K562 (cell line): ENCODE measurements around the gene THAP8. TPM values are rescaled to one million over a fixed set of nuclear protein-coding genes. Genes with fewer than 3 reads are reported as not detected.

ENCODE experiments used
- ATAC-seq: fragments of 200-7000 bp; cut with Tn5 transposase; 3 replicates; pipeline ENCODE4 v1.9.1; 2020; ENCODE audit warnings: moderate library complexity
- BruUV-seq: library from RNA; stranded (reverse); fragments of 400-500 nt; replicated peaks from 2 replicates; lab custom pipeline; 2021; lab: Mats Ljungman, UMichigan
- CTCF ChIA-PET: fragments of 300-600 bp; formaldehyde crosslinking; extraction: SDS; loops from one replicate; lab custom pipeline; 2021; ENCODE audit warnings: low intra/inter-chr PET ratio; lab: Yijun Ruan, JAX
- POLR2A ChIA-PET: fragments of 300-600, 350-650 bp; sonication (Branson Sonifier 250); formaldehyde crosslinking; extraction: SDS; loops from one replicate; lab custom pipeline; 2021; ENCODE audit warnings: antibody characterized with exemption, inconsistent platforms; lab: Yijun Ruan, JAX
- DNase-seq, 4 experiments: peaks; one replicate each; pipeline versions ENCODE4 v3.0.0 to v3.0.0-alpha.2; 2011 to 2018; ENCODE audit warnings: low spot score in 3 of 4, mixed read lengths in 3 of 4; ENCODE audit errors: extremely low read depth in 1 of 4
- FAIRE-seq: peaks from 2 replicates; lab custom pipeline; 2011; peaks lifted over from hg19 to GRCh38; lab: Jason Lieb, UNC
- H2AFZ ChIP-seq: 2 replicates; pipeline ENCODE4 v1.6.0; 2011; ENCODE audit warnings: low read depth, low read length, control low read depth, inconsistent platforms
- H3K27ac ChIP-seq: fragments of 200-600 bp; 3 replicates; pipeline ENCODE4 v1.8.0; 2011; ENCODE audit warnings: low read depth, mild to moderate bottlenecking, control low read depth, inconsistent platforms, low read length, moderate library complexity, mixed read lengths; ENCODE audit errors: extremely low read depth
- H3K27me3 ChIP-seq, 2 experiments: fragments of 300-600 bp in 1 of 2; 2 replicates in 1 of 2; 3 replicates in 1 of 2; pipeline versions ENCODE4 v1.6.0 to v1.8.0; 2011; ENCODE audit warnings: inconsistent platforms in 2 of 2, low read length in 2 of 2, mild to moderate bottlenecking in 1 of 2, mixed read lengths in 1 of 2, moderate library complexity in 1 of 2; ENCODE audit not compliant: control insufficient read depth in 2 of 2, insufficient read depth in 2 of 2
- H3K36me3 ChIP-seq: fragments of 300-600 bp; 3 replicates; pipeline ENCODE4 v1.8.0; 2011; ENCODE audit warnings: mild to moderate bottlenecking, low read length, inconsistent platforms; ENCODE audit not compliant: control insufficient read depth, insufficient read depth
- H3K4me1 ChIP-seq, 2 experiments: fragments of 200-600 bp in 1 of 2; replicated peaks in 1 of 2; 2 replicates in 1 of 2; 3 replicates in 1 of 2; pipeline versions ENCODE4 v1.5.1 to v1.8.0; 2011; ENCODE audit warnings: inconsistent platforms in 2 of 2, low read length in 2 of 2, mild to moderate bottlenecking in 1 of 2, mixed read lengths in 1 of 2, moderate library complexity in 1 of 2; ENCODE audit not compliant: control insufficient read depth in 2 of 2, insufficient read depth in 2 of 2
- H3K4me2 ChIP-seq: 2 replicates; pipeline ENCODE4 v1.6.1; 2011; ENCODE audit warnings: low read length, control low read depth, inconsistent platforms, mixed read lengths; ENCODE audit not compliant: insufficient read depth
- H3K4me3 ChIP-seq: fragments of 200-600 bp; sonication (generic), shearing (Covaris generic); 2 replicates; pipeline ENCODE4 v1.5.1; 2016; ENCODE audit warnings: control low read depth, inconsistent platforms
- H3K79me2 ChIP-seq: fragments of 200-600 bp; 3 replicates; pipeline ENCODE4 v1.8.0; 2011; ENCODE audit warnings: low read length, inconsistent platforms; ENCODE audit not compliant: control insufficient read depth, insufficient read depth
- H3K9ac ChIP-seq, 2 experiments: 2 replicates each; pipeline versions ENCODE4 v1.6.0 to v1.6.1; 2011; ENCODE audit warnings: low read depth in 2 of 2, low read length in 2 of 2, control low read depth in 1 of 2, inconsistent platforms in 1 of 2, mild to moderate bottlenecking in 1 of 2, mixed read lengths in 1 of 2; ENCODE audit not compliant: insufficient read depth in 1 of 2
- H3K9me1 ChIP-seq: one replicate; pipeline ENCODE4 v1.6.0; 2011; ENCODE audit warnings: inconsistent platforms, mild to moderate bottlenecking, low read length, moderate library complexity; ENCODE audit not compliant: control insufficient read depth, insufficient read depth
- H3K9me3 ChIP-seq: replicated peaks from 2 replicates; pipeline ENCODE4 v1.5.1; 2011; ENCODE audit warnings: low read depth, low read length, inconsistent platforms; ENCODE audit not compliant: control insufficient read depth, insufficient read depth
- H4K20me1 ChIP-seq: replicated peaks from 2 replicates; pipeline ENCODE4 v1.6.1; 2011; ENCODE audit warnings: low read length, inconsistent platforms, mixed read lengths; ENCODE audit not compliant: control insufficient read depth, insufficient read depth
- POLR2G ChIP-seq: fragments of 200-400 bp; formaldehyde crosslinking; IDR thresholded peaks from 2 replicates; pipeline ENCODE4 v1.6.1; 2017; ENCODE audit warnings: low read depth, mild to moderate bottlenecking, antibody characterized with exemption, low read length, moderate library complexity
- RBFOX2 ChIP-seq: fragments of 200-400 bp; formaldehyde crosslinking; IDR thresholded peaks from 2 replicates; pipeline ENCODE4 v1.6.1; 2017; ENCODE audit warnings: low read depth, mild to moderate bottlenecking, low read length, moderate library complexity
- WGBS: fragments of 100-300 bp; shearing (Covaris generic); methylation state at CpG from one replicate; pipeline ENCODE4 v1.1.6; 2016; ENCODE audit warnings: low coverage, mixed read lengths; ENCODE audit not compliant: insufficient coverage; ENCODE audit errors: missing lambda C conversion rate; 5-methylcytosine and 5-hydroxymethylcytosine counted together
- in situ Hi-C: fragments of 300-500 bp; cut with MboI; formaldehyde crosslinking; loops from 4 replicates; pipeline ENCODE4 v1.15.0; 2018; ENCODE audit warnings: inconsistent platforms, mixed read lengths
- intact Hi-C: fragments of 100-400 bp; cut with micrococcal nuclease; formaldehyde crosslinking; loops from 2 replicates; pipeline ENCODE4 v1.14.2; 2022
- polyA plus RNA-seq, 8 experiments: library from polyadenylated mRNA; depleted of rRNA in 4 of 8; stranded (reverse) in 5 of 8; unstranded in 3 of 8; fragments of >200 nt; fragmentation: Nextera tagmentation in 2 of 8; fragmentation: Illumina TruSeq in 1 of 8; extraction: Ambion mirVana in 2 of 8; extraction: Trizol in 1 of 8; gene quantifications; 2 replicates each; pipeline versions ENCODE4 v1.2.1 to v1.2.3, GENCODE V29; 2011 to 2014; ENCODE audit warnings: inconsistent platforms in 1 of 8, missing spikeins in 1 of 8
- total RNA-seq, 7 experiments: library from RNA; depleted of rRNA in 6 of 7; stranded (reverse); fragments of >200 nt in 6 of 7; fragmentation: Illumina TruSeq in 2 of 7; extraction: Trizol in 2 of 7; gene quantifications; 2 replicates each; pipeline versions ENCODE4 v1.2.1 to v1.2.3, GENCODE V29; 2011 to 2021; ENCODE audit warnings: low replicate concordance in 1 of 7
- TF ChIP-seq, protein P1 (sequence below): fragments of 450-650 bp; IDR thresholded peaks from 2 replicates; pipeline ENCODE4 v1.6.1; 2018; ENCODE audit warnings: mild to moderate bottlenecking, low read depth; ENCODE audit not compliant: partially characterized antibody

THAP8 gene
- total and polyA plus RNA-seq, 9 of the 15 experiments (the other 6 are each of a cell fraction or from before 2014, with no cell fraction given): 0.11 to 2.0 (median 0.94) TPM

DNA sequence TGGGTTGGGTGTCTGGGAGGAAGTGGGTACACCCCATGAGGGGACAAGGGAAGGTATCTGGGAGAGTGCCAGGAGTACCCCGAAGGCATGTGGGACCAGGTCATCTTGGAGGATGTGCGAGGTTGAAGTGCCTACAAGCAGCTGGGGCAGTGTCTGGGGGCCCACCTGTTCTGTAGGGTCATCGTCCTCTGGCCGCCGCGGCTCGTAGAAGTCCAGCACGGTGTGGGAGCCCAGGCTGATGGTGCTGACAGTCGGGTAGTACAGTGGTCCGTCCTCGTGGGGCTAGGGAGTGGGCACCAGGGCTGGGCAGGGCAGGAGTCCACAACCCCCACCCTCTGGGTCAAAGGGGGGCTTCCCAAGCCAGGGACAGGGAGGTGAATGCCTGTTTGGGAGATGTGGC, 43.7 kb downstream of the THAP8 start:
- H3K9me1 ChIP-seq: no peaks in the 10 kb centered on the region
- POLR2A ChIA-PET: interaction anchor here (1.0 kb wide), 1 partner anchor 11 kb away, joined by 4 read pairs; no protein-coding TSS in a partner anchor
- in situ Hi-C loops (no loop called here), intact Hi-C loops (no loop called here)
- H3K36me3 ChIP-seq: 0 out of 3 replicates have a peak, but pooled peaks cover 2% of the 10 kb centered on the region
- H3K4me3 ChIP-seq: no peak overlapping the region
- DNase-seq (no peak), ATAC-seq (no peak), FAIRE-seq (no peak)
- BruUV-seq: no TSS peak
- H3K27me3 ChIP-seq: no peaks in the 10 kb centered on the region
- peaks cover 24% of the 10 kb centered on the region for H3K79me2 ChIP-seq
- H3K27ac ChIP-seq: no peak overlapping the region
- TF ChIP-seq, protein P1, sequence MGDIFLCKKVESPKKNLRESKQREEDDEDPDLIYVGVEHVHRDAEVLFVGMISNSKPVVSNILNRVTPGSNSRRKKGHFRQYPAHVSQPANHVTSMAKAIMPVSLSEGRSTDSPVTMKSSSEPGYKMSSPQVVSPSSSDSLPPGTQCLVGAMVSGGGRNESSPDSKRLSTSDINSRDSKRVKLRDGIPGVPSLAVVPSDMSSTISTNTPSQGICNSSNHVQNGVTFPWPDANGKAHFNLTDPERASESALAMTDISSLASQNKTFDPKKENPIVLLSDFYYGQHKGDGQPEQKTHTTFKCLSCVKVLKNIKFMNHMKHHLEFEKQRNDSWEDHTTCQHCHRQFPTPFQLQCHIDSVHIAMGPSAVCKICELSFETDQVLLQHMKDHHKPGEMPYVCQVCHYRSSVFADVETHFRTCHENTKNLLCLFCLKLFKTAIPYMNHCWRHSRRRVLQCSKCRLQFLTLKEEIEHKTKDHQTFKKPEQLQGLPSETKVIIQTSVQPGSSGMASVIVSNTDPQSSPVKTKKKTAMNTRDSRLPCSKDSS: no peak
- TF ChIP-seq RBFOX2: 0 out of 2 replicates have a peak, but pooled peaks have one; percentile 35
- TF ChIP-seq POLR2G: 0 out of 2 replicates have a peak, but pooled peaks have one; percentile 26
- H2AFZ ChIP-seq: no peak overlapping the region
- no peak overlapping the region for H3K4me2 ChIP-seq
- H3K9ac ChIP-seq: no peak overlapping the region; a peak in 1 of 4 replicates
- WGBS: 90% methylated on average over 10 of the region's 11 CpGs
- no peaks in the 10 kb centered on the region for H3K9me3 ChIP-seq
- H3K4me1 ChIP-seq: peaks cover 7 to 26% of the 10 kb centered on the region in 2 experiments; a peak in 4 of 5 replicates
- no peaks in the 10 kb centered on the region for H4K20me1 ChIP-seq
- CTCF ChIA-PET: no interaction called here
